HCT116 (cell line): ENCODE measurements around the gene UMOD.

Experiments
- CTCF ChIP-seq, 3 experiments: fragments of 200-600 bp in 1 of 3; sonication (generic) in 1 of 3; IDR thresholded peaks in 2 of 3; conservative IDR thresholded peaks in 1 of 3; 2 replicates each; pipeline ENCODE4 v1.5.1; 2012 to 2017; ENCODE audit warnings: low read depth in 2 of 3, low read length in 2 of 3, antibody characterized with exemption in 1 of 3, borderline replicate concordance in 1 of 3, control low read depth in 1 of 3, mild to moderate bottlenecking in 1 of 3, mixed read lengths in 1 of 3, mixed run types in 1 of 3, moderate library complexity in 1 of 3; ENCODE audit not compliant: insufficient read depth in 1 of 3
- EZH2 ChIP-seq: fragments of 200-600 bp; sonication (generic); IDR thresholded peaks from 2 replicates; pipeline ENCODE4 v1.6.1; 2017; ENCODE audit warnings: antibody characterized with exemption, mixed run types
- EZH2phosphoT487 ChIP-seq: fragments of 200-600 bp; IDR thresholded peaks from 2 replicates; pipeline ENCODE4 v1.6.1; 2018; ENCODE audit warnings: antibody characterized with exemption, borderline replicate concordance
- MAX ChIP-seq: IDR thresholded peaks from 2 replicates; pipeline ENCODE4 v1.6.1; 2012
- POLR2AphosphoS5 ChIP-seq: IDR thresholded peaks from 2 replicates; pipeline ENCODE4 v1.6.1; 2011; ENCODE audit warnings: mild to moderate bottlenecking, low read depth, low read length, moderate library complexity
- SIN3A ChIP-seq: IDR thresholded peaks from 2 replicates; pipeline ENCODE4 v1.6.1; 2012; ENCODE audit warnings: low read depth
- ZNF274 ChIP-seq: fragments of 200-500 bp; sonication (Bioruptor generic); IDR thresholded peaks from 2 replicates; pipeline ENCODE4 v1.6.1; 2014; ENCODE audit warnings: mild to moderate bottlenecking, low read depth, low read length, inconsistent platforms

- no peak for TF ChIP-seq CTCF (IDR thresholded peaks at IDR 0.05 in 2 of 3, conservative IDR thresholded peaks at IDR 0.05 in 1 of 3; ENCODE audit: borderline replicate concordance in 1 of 3, insufficient read depth in 1 of 3, low read depth in 2 of 3, low read length in 2 of 3)
- no peak for TF ChIP-seq EZH2
- TF ChIP-seq MAX = no peak
- no peak for TF ChIP-seq POLR2AphosphoS5
- TF ChIP-seq EZH2phosphoT487 = no peak
- no peak for TF ChIP-seq ZNF274
- TF ChIP-seq SIN3A = no peak
Measured at GRCh38 chr16:20308266-20308665, 44.2 kb downstream of the UMOD start.
